CD4-positive, alpha-beta T cell treated with Interleukin-12 subunit alpha and Interleukin-12 subunit beta, for 1 hour (primary cell): ENCODE measurements around the gene HEY2.
"Not testable (repeated sequence)": the region's sequence is repeated elsewhere in the genome, so short reads cannot be mapped to it uniquely, and the experiment has no call there.

Experiments used
- DNase-seq: peaks from one replicate; pipeline ENCODE4 v3.0.0-alpha.2; 2020

HEY2 gene

GRCh38 chr6:125749173-125749864 is at the start of gene HEY2:
Gene HEY2 (plus strand): TSS chr6:125749632. CDS start chr6:125749777, 145 bp downstream.
- peak; percentile 89 for DNase-seq

GRCh38 chr6:125700581-125701353 is 48.7 kb upstream of the HEY2 start:
- no peak for DNase-seq

- no peak for DNase-seq
These were observed 48.1 kb upstream of the HEY2 start for GRCh38 chr6:125701354-125701668.

GRCh38 chr6:125703882-125704281 is 45.5 kb upstream of the HEY2 start:
- not testable (repeated sequence) for DNase-seq

- DNase-seq, result no peak
These were observed 41.7 kb upstream of the HEY2 start for GRCh38 chr6:125707615-125708243.

GRCh38 chr6:125711013-125711675 is 38.3 kb upstream of the HEY2 start:
- DNase-seq, result no peak

- DNase-seq, result no peak
These were observed 34.9 kb upstream of the HEY2 start for GRCh38 chr6:125714441-125715090.

GRCh38 chr6:125717120-125717731 is 32.2 kb upstream of the HEY2 start:
- no peak for DNase-seq

- DNase-seq, result no peak
These were observed 31.3 kb upstream of the HEY2 start for GRCh38 chr6:125718109-125718508.

GRCh38 chr6:125722886-125723285 is 26.5 kb upstream of the HEY2 start:
- no peak for DNase-seq

- no peak for DNase-seq
These were observed 22.2 kb upstream of the HEY2 start for GRCh38 chr6:125727216-125727615.

GRCh38 chr6:125728739-125729138 is 20.7 kb upstream of the HEY2 start:
- no peak for DNase-seq

- DNase-seq, result no peak
These were observed 19.4 kb upstream of the HEY2 start for GRCh38 chr6:125729983-125730382.

- DNase-seq, result no peak
These were observed 17.0 kb upstream of the HEY2 start for GRCh38 chr6:125732398-125732797.

- no peak for DNase-seq
These were observed 15.7 kb upstream of the HEY2 start for GRCh38 chr6:125733516-125734300.

GRCh38 chr6:125738276-125738675 is 11.2 kb upstream of the HEY2 start:
- DNase-seq, result no peak

- DNase-seq, result no peak
These were observed 10.1 kb upstream of the HEY2 start for GRCh38 chr6:125739364-125739763.

- no peak for DNase-seq
These were observed 8.1 kb upstream of the HEY2 start for GRCh38 chr6:125741336-125741735.

GRCh38 chr6:125742024-125742423 is 7.4 kb upstream of the HEY2 start:
- DNase-seq, result no peak

GRCh38 chr6:125742464-125743120 is 6.8 kb upstream of the HEY2 start:
- no peak for DNase-seq

GRCh38 chr6:125743604-125744003 is 5.8 kb upstream of the HEY2 start:
- no peak for DNase-seq
